Right atrium auricular region (tissue), 2 donors: ENCODE results near the gene AOX1. TPM values are rescaled to one million over a fixed set of nuclear protein-coding genes. Genes with fewer than 3 reads are reported as not detected.

Experiments used
- DNase-seq: peaks from one replicate; pipeline ENCODE4 v3.0.0-alpha.2; 2019; ENCODE audit warnings: low spot score
- H3K27ac ChIP-seq, 2 donors: fragments of 200-600 bp; sonication (generic); 1 replicate in 1 of 2; 2 replicates in 1 of 2; pipeline ENCODE4 v1.5.1; 2016 to 2019
- H3K27me3 ChIP-seq, 2 donors: fragments of 200-600 bp; sonication (generic); one replicate each; pipeline versions ENCODE4 v1.5.1 to v1.6.0; 2017 to 2019
- H3K36me3 ChIP-seq: fragments of 200-600 bp; sonication (generic); one replicate; pipeline ENCODE4 v1.5.1; 2016
- H3K4me1 ChIP-seq, 2 donors: fragments of 200-600 bp; sonication (generic); one replicate each; pipeline versions ENCODE4 v1.5.1 to v1.6.0; 2017 to 2019
- H3K4me3 ChIP-seq, 2 donors: fragments of 200-600 bp; sonication (generic); 1 replicate in 1 of 2; 2 replicates in 1 of 2; pipeline ENCODE4 v1.5.1; 2017 to 2019; ENCODE audit warnings: mild to moderate bottlenecking in 1 of 2, moderate library complexity in 1 of 2
- H3K9me3 ChIP-seq, 2 donors: fragments of 200-600 bp; sonication (generic); one replicate each; pipeline ENCODE4 v1.5.1; 2019
- total RNA-seq, 2 donors: library from RNA; depleted of rRNA; stranded (reverse); fragments of >200 nt; gene quantifications; one replicate each; pipeline ENCODE4 v1.1.0, GENCODE V29; 2016
- TF ChIP-seq, protein P1 (sequence below), 2 donors: fragments of 200-600 bp; sonication (generic); IDR thresholded peaks; one replicate each; pipeline ENCODE4 v1.5.1; 2019; ENCODE audit warnings: antibody characterized with exemption in 2 of 2

Gene AOX1
- total RNA-seq, 2 donors from 2014 or later, result 12.2 to 48.2 TPM

DNA sequence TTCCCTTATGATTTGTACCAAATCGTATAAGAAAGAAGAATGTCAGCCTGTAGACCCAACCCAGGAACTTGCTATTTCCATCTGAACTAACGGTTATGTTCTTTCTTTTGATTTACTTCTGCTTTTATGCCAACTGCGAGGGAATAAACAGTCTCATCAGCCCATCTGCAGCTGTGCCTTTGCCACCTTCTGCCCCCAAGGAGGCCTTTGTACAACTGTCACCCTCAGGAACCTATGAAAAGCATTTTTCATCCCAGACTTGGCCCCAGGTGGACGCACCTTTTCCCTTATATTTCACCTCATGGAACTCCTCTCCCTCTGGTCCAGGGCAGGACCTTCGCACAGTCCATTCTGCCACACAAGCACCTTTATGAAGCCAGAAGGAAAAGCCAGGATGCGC, 109.8 kb downstream of the AOX1 start:
- no peak for DNase-seq

DNA sequence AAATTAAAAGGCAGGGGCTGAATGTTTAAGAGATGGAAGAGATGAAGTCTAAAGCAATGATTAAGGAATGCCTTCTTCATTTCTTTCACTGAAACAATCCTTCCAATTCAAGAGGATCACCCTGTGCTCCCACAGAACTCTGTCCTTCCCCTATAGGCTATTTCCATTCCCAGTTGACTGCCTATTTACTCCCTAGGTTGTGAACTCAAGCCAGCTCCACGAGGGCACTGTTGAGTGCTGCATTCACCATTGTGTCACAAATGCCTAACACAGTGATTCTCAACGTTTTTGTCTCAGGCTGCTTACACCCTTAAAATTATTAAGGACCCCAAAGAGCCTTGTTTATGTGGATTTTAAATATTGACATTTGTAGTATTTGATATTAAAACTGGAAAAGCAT, 112.4 kb downstream of the AOX1 start:
- no peak for DNase-seq
- Histone ChIP-seq H3K36me3 (no peaks in the 10 kb centered on the region), H3K27me3 (no peaks in the 10 kb centered on the region), H3K4me1 (no peaks in the 10 kb centered on the region), H3K9me3 (no peaks in the 10 kb centered on the region), H3K27ac (no peak overlapping the region), H3K4me3 (no peak overlapping the region)
- TF ChIP-seq, protein P1, sequence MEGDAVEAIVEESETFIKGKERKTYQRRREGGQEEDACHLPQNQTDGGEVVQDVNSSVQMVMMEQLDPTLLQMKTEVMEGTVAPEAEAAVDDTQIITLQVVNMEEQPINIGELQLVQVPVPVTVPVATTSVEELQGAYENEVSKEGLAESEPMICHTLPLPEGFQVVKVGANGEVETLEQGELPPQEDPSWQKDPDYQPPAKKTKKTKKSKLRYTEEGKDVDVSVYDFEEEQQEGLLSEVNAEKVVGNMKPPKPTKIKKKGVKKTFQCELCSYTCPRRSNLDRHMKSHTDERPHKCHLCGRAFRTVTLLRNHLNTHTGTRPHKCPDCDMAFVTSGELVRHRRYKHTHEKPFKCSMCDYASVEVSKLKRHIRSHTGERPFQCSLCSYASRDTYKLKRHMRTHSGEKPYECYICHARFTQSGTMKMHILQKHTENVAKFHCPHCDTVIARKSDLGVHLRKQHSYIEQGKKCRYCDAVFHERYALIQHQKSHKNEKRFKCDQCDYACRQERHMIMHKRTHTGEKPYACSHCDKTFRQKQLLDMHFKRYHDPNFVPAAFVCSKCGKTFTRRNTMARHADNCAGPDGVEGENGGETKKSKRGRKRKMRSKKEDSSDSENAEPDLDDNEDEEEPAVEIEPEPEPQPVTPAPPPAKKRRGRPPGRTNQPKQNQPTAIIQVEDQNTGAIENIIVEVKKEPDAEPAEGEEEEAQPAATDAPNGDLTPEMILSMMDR (IDR thresholded peaks at IDR 0.05), result no peak

More for the DNA sequence above, 109.8 kb downstream of the AOX1 start:
- Histone ChIP-seq H3K4me3 (no peak overlapping the region), H3K9me3 (no peaks in the 10 kb centered on the region), H3K27me3 (no peaks in the 10 kb centered on the region), H3K4me1 (no peaks in the 10 kb centered on the region), H3K27ac (no peak overlapping the region), H3K36me3 (no peaks in the 10 kb centered on the region)
- TF ChIP-seq, protein P1 (IDR thresholded peaks at IDR 0.05), result no peak

DNA sequence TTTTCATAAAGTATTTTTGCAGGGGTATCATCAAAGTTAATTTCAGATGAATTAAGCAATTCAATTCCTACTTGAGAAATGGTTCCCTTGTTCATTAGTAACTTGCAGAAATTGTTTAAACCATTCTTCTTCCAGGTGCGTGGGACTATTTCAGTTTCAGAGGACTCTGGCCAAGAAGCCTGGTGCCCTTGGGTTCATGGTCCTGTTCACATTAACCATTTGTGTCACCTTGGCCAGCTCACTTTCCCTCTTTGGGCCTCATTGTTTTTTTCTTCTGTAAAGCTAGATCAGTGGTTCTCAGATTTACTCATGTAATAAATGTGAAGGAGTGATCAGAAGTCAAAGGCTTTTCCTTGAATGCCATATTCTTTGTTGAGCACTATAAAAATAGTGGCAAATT, 113.5 kb downstream of the AOX1 start:
- H3K27me3 ChIP-seq, result no peaks in the 10 kb centered on the region
- no peak overlapping the region for H3K27ac ChIP-seq
- DNase-seq, result no peak
- H3K36me3 ChIP-seq, result no peaks in the 10 kb centered on the region
- no peak overlapping the region for H3K4me3 ChIP-seq
- H3K9me3 ChIP-seq, result no peaks in the 10 kb centered on the region
- TF ChIP-seq, protein P1 (IDR thresholded peaks at IDR 0.05), result no peak
- H3K4me1 ChIP-seq, result no peaks in the 10 kb centered on the region

DNA sequence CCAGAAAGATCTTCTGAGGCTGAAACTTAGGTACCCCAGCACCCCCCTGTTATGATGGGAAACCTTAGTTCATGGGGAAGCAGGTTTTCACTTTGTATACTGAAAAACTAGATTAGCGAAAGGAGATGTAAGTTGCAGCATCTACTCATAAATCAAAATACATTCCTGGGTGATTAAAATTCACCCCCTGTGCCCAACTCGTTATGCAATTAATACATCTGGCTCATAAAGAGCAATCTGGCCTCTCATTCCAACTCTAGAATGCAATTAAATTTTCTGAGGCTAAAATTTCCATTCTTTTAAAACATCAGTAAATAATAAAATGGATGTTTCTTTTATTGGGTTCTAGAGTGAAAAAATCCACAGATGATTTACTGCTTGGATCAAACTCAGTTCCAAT, 115.0 kb downstream of the AOX1 start:
- Histone ChIP-seq H3K4me3 (no peak overlapping the region), H3K9me3 (no peaks in the 10 kb centered on the region), H3K27ac (no peak overlapping the region), H3K4me1 (peaks cover 0 to 5% of the 10 kb centered on the region in 2 donors), H3K27me3 (no peaks in the 10 kb centered on the region), H3K36me3 (no peaks in the 10 kb centered on the region)
- TF ChIP-seq, protein P1 (IDR thresholded peaks at IDR 0.05), result no peak
- no peak for DNase-seq

DNA sequence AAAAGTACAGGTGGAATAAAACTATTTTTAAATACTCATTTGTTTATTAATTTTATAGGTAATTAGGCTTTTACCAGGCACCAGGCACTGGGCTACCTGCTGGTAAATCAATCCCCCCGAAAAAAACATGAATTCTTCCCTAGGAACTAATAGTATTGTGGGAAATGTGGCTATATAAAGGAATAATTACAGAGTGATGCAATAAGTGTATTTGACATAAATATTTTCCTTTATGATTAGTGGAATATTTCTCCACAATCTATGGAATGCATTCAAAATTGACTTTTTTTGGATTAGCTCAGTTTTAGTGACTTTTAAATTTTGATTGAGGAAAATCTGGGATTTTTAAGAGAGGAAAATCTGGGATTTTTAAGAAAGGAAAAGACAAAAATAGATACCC, 116.2 kb downstream of the AOX1 start:
- Histone ChIP-seq H3K27me3 (no peaks in the 10 kb centered on the region), H3K36me3 (no peaks in the 10 kb centered on the region), H3K9me3 (no peaks in the 10 kb centered on the region), H3K4me1 (peaks cover 0 to 5% of the 10 kb centered on the region in 2 donors), H3K4me3 (no peak overlapping the region), H3K27ac (no peak overlapping the region)
- no peak for DNase-seq
- TF ChIP-seq, protein P1 (IDR thresholded peaks at IDR 0.05), result no peak

DNA sequence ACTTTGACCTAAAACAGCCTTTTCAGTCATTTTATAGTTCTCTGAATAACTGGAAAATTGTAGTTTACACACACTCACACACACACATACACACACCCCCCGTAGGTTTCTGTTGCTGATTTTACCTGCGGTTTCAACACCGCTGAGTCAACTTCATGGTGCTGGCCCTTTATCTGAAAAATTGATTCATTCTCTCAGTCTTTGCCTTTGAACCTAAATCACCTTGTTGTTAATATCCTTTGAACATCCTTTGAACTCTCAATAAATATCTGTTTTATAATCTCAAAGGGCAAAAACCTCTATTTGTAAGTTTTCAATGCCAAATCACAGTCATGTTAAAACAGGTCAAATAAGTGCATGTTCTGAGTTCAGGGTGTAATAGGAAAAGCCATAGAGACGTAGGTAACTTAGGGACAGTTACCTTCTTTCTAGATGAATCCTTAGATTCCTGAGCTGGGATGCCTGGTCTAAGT, 116.9 kb downstream of the AOX1 start:
- H3K36me3 ChIP-seq, result no peaks in the 10 kb centered on the region
- H3K4me3 ChIP-seq, result no peak overlapping the region
- H3K9me3 ChIP-seq, result no peaks in the 10 kb centered on the region
- no peak for DNase-seq
- H3K27me3 ChIP-seq, result no peaks in the 10 kb centered on the region
- peaks cover 0 to 5% of the 10 kb centered on the region in 2 donors for H3K4me1 ChIP-seq
- H3K27ac ChIP-seq, result no peak overlapping the region
- TF ChIP-seq, protein P1 (IDR thresholded peaks at IDR 0.05), result no peak
